SKM-1 treated with dmso at 0.1 percent for 144 hours (cell line): Measurements from ENCODE around the gene IGSF3.

Experiments used
- DNase-seq: peaks from one replicate; lab custom pipeline; 2025; ENCODE audit not compliant: unreplicated experiment; lab: John Stamatoyannopoulos, UW

Gene IGSF3

DNA sequence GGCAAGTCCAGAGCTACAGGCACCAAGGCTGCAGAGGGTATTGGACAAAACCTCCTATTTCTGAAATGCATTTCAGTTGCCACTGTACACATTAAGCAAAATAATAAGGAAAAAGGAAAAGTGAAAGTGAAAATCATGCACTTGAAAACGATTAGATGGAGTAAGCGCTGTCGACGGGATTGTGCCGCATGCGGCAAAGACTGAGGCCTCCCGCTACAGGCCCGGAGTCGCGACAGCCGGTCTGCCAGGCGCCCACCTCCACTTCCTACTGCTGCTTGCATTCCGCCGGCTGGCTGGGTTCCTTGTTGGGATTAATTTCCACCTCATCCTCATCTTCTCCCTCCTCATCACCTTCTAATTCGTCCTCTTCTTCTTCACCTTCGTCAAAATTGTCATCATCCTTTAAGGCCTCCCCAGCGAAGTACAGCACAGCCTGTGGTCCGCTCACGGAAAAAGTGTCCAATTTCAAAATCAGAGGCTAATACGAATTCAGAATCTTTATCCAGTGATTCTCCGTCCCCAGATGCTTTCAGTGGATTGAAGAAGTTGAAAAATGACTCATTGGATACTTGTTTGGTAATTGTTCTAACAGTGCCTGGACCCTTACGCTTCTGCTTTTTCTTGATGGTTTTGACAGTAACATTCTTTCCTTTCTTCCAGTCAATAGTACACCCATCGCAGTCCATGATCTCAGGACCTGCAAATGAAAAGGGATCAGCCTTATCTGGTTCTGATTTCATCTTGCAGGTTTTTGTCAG is 134.7 kb downstream of the IGSF3 start:
- no peak for DNase-seq

GRCh38 chr1:116531917-116532316 is 135.6 kb downstream of the IGSF3 start:
- no peak for DNase-seq

GRCh38 chr1:116529681-116530080 is 137.9 kb downstream of the IGSF3 start:
- DNase-seq = no peak

DNA sequence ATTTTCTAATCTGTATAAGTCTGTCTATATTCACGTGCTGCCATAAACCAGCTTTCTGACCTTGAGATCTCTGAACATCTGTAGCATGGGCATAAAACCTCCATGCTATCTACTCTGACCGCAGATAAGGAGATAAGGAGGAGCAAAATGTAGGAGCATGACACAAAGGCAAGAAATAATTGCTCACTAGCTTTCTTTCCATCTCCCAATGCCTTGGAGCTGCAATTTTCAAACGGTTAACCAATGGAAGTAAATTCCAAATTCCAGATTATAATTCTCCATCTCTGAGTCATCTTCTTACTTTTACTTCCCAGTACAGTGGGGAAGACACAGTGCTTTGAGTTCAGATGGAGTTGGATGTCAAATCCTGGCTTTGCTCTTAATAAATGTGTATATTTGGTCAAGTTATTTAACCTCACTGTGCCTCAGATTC is 138.3 kb downstream of the IGSF3 start:
- no peak for DNase-seq

- DNase-seq = no peak
Measured at GRCh38 chr1:116528329-116529083, 139.0 kb downstream of the IGSF3 start.

DNA sequence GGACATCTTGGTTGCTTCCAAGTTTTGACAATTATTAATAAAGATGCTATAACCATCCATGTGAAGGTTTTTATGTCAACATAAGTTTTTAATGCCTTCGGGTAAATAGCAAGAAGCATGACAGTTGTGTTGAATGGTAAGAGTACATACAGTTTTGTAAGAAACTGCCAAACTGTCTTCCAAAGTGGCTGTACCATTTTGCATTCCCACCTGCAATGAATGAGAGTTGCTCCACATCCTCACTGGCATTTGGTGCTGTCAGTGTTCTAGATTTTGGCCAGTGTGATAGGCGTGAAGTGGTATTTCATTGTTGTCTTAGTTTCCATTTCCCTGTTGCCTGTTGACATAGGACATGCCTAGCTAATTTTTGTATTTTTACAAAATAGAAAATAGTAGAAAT is 142.1 kb downstream of the IGSF3 start:
- no peak for DNase-seq
